GM19240 (cell line): ENCODE data around the gene STRN.

Source experiments
- DNase-seq: peaks from one replicate; pipeline ENCODE4 v3.0.0; 2011; ENCODE audit warnings: low spot score; ENCODE audit not compliant: insufficient read length

Gene STRN

DNA sequence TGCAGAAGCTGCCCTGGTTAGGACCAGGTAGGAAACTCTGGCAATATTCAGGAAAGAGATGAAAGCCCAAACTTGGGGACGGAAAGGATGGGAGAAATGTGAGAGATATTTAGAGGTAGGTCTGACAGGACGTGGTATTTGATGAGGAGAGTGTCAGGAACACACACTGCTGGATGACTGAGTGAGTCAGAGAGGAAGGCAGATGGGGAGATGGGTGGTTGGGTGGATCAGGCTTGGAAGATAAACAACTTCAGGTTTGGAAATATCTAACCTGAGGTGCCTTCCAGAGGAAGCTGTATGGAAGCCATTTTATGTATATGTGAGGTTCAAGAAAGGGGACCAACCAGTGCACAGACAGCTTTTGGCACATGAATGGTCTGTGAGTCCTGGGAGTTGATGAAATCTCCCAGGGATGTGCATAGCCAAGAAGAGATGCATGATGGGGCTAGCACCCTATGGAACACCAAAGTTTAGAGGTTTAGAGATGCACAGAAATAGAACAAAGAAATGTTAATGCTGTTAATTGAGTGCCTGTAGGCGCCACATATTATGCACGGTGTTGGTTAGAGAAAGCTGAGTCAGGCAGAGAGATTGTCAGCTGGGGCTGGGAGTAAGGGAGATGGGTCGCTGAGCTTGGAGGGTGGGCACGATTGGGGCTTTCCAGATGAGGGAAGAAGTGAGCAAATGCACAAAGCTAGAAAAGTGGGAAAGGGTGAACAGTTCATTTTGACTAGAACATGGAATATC lies 168.8 kb downstream of the STRN start:
- DNase-seq = no peak
